ENCODE results near the gene HARS1.

DNA sequence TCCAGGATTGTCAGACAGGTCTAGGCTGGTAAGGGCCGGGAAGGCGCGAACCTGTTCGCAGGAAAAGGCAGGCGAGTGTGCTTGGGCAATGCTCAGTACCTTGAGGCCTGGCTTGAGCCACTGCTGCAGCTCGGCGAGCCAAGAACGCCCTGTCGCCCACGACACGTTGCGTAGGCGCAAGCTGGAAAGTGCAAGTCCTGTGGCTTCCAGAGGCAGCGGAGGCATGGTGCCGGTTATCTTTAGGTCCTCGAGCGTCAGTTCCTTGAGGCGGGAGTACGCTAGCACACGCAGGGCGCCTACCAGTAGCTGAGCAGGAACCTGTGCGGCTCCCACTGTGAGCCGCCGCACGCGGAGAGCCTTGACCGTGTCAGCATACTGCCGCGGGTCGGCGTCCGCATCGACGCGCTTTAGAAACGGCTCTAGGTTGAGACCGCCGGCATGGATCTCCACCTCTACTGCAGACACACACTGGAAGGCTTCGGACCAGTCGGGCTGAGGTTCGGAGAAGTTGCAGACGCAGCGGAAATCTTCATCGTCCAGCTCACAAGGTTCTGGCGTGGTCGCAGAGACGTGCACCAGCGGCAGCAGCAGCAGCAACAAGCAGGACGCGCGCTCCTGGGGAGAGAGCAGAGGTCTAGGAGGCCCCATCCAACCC lies 58.7 kb downstream of the HARS1 start:
- TF ChIP-seq, protein P1, sequence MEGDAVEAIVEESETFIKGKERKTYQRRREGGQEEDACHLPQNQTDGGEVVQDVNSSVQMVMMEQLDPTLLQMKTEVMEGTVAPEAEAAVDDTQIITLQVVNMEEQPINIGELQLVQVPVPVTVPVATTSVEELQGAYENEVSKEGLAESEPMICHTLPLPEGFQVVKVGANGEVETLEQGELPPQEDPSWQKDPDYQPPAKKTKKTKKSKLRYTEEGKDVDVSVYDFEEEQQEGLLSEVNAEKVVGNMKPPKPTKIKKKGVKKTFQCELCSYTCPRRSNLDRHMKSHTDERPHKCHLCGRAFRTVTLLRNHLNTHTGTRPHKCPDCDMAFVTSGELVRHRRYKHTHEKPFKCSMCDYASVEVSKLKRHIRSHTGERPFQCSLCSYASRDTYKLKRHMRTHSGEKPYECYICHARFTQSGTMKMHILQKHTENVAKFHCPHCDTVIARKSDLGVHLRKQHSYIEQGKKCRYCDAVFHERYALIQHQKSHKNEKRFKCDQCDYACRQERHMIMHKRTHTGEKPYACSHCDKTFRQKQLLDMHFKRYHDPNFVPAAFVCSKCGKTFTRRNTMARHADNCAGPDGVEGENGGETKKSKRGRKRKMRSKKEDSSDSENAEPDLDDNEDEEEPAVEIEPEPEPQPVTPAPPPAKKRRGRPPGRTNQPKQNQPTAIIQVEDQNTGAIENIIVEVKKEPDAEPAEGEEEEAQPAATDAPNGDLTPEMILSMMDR (conservative IDR thresholded peaks at IDR 0.05; ENCODE audit: low read length), result no peak
- no peak for TF ChIP-seq EZH2phosphoT487 (IDR thresholded peaks at IDR 0.05; ENCODE audit: borderline replicate concordance, low read depth, low read length)
